Mesodermal cell (in vitro differentiated cells): ENCODE data around the gene MYH7. TPM values are rescaled to one million over a fixed set of nuclear protein-coding genes. Genes with fewer than 3 reads are reported as not detected.

ENCODE experiments used
- H3K27ac ChIP-seq: 2 replicates; pipeline ENCODE4 v1.7.0; 2013; ENCODE audit warnings: mild to moderate bottlenecking, low read depth, low read length, moderate library complexity; ENCODE audit not compliant: severe bottlenecking
- H3K36me3 ChIP-seq: 2 replicates; pipeline ENCODE4 v1.7.1; 2013; ENCODE audit warnings: mild to moderate bottlenecking, low read length, moderate library complexity; ENCODE audit not compliant: control insufficient read depth, insufficient read depth
- H3K4me1 ChIP-seq: one replicate; pipeline ENCODE4 v1.7.1; 2013; ENCODE audit warnings: mild to moderate bottlenecking, low read length; ENCODE audit not compliant: insufficient read depth, control insufficient read depth, poor library complexity, severe bottlenecking
- H3K4me3 ChIP-seq: 2 replicates; pipeline ENCODE4 v1.7.0; 2013; ENCODE audit warnings: low read length, control low read depth, mild to moderate bottlenecking; ENCODE audit not compliant: insufficient read depth, poor library complexity, severe bottlenecking; ENCODE audit errors: extremely low read depth
- H3K9me3 ChIP-seq: 2 replicates; pipeline ENCODE4 v1.7.1; 2013; ENCODE audit warnings: mild to moderate bottlenecking, low read length, moderate library complexity; ENCODE audit not compliant: control insufficient read depth
- WGBS, 2 experiments: methylation state at CpG; one replicate each; pipeline ENCODE4 v1.1.5; 2013; ENCODE audit warnings: missing lambda C conversion rate in 2 of 2; ENCODE audit not compliant: insufficient coverage in 2 of 2; 5-methylcytosine and 5-hydroxymethylcytosine counted together
- polyA plus RNA-seq, 2 experiments: library from polyadenylated mRNA; stranded (reverse); fragments of 50-300 nt; gene quantifications; one replicate each; pipeline ENCODE4 v1.2.3, GENCODE V29; 2013

Gene MYH7
- 0.15 TPM for polyA plus RNA-seq (2013, experiment 1 of 2)
- 0.25 TPM for polyA plus RNA-seq (2013, experiment 2 of 2)

- H3K4me3 ChIP-seq: no peak within 1 kb of the TSS
- H3K4me1 ChIP-seq: peaks cover 22% of the 10 kb centered on the region
- peak within 1 kb of the TSS; percentile 68 for H3K27ac ChIP-seq
- no peaks in the 10 kb centered on the region for H3K36me3 ChIP-seq
- H3K9me3 ChIP-seq: no peaks in the 10 kb centered on the region
- 66 to 73% methylated on average over 4 of the region's 10 CpGs for WGBS, 2 experiments
Measured at GRCh38 chr14:23435543-23436326, at the start of gene MYH7. MYH7 (minus strand) TSS chr14:23435660; CDS start chr14:23433732, 1,928 bp downstream.

- Histone ChIP-seq H3K27ac (peak overlapping the region; percentile 36), H3K36me3 (peaks cover 26% of the 10 kb centered on the region), H3K4me3 (no peak overlapping the region), H3K4me1 (peaks cover 7% of the 10 kb centered on the region), H3K9me3 (no peaks in the 10 kb centered on the region)
- WGBS, 2 experiments: 24 to 25% methylated on average over 8 of the region's 9 CpGs
Measured at GRCh38 chr14:23483236-23483854, 47.9 kb upstream of the MYH7 start.

GRCh38 chr14:23482823-23483148, 47.3 kb upstream of the MYH7 start:
- Histone ChIP-seq H3K9me3 (no peaks in the 10 kb centered on the region), H3K4me3 (no peak overlapping the region), H3K36me3 (peaks cover 30% of the 10 kb centered on the region), H3K27ac (peak overlapping the region; percentile 36), H3K4me1 (peaks cover 7% of the 10 kb centered on the region)

GRCh38 chr14:23481979-23482822, 46.7 kb upstream of the MYH7 start:
- H3K36me3 ChIP-seq: peaks cover 35% of the 10 kb centered on the region
- no peak overlapping the region for H3K27ac ChIP-seq
- no peak overlapping the region for H3K4me3 ChIP-seq
- peaks cover 7% of the 10 kb centered on the region for H3K4me1 ChIP-seq
- WGBS, 2 experiments: 14 to 34% methylated on average over 1 to 3 of the region's 7 CpGs
- H3K9me3 ChIP-seq: no peaks in the 10 kb centered on the region

GRCh38 chr14:23481362-23481970, 46.0 kb upstream of the MYH7 start:
- WGBS, 2 experiments: 50 to 64% methylated on average over 3 of the region's 3 CpGs
- H3K4me1 ChIP-seq: peaks cover 7% of the 10 kb centered on the region
- H3K27ac ChIP-seq: no peak overlapping the region
- H3K4me3 ChIP-seq: no peak overlapping the region
- H3K36me3 ChIP-seq: peaks cover 43% of the 10 kb centered on the region
- no peaks in the 10 kb centered on the region for H3K9me3 ChIP-seq

GRCh38 chr14:23478109-23478759, 42.8 kb upstream of the MYH7 start:
- H3K27ac ChIP-seq: no peak overlapping the region
- H3K4me3 ChIP-seq: no peak overlapping the region
- WGBS, 2 experiments: no CpG with 5 or more reads among the region's 5 CpGs
- H3K4me1 ChIP-seq: peaks cover 7% of the 10 kb centered on the region
- H3K9me3 ChIP-seq: no peaks in the 10 kb centered on the region
- H3K36me3 ChIP-seq: peaks cover 72% of the 10 kb centered on the region

- no peak overlapping the region for H3K4me3 ChIP-seq
- WGBS, 2 experiments: 100% methylated on average over 1 of the region's 1 CpG; no CpG with 5 or more reads in 1 of the 2 experiments
- peaks cover 54% of the 10 kb centered on the region for H3K36me3 ChIP-seq
- H3K9me3 ChIP-seq: peaks cover 5% of the 10 kb centered on the region
- H3K4me1 ChIP-seq: peaks cover 4% of the 10 kb centered on the region
- no peak overlapping the region for H3K27ac ChIP-seq
Measured at GRCh38 chr14:23470947-23471346, 35.5 kb upstream of the MYH7 start.

GRCh38 chr14:23469906-23470403, 34.5 kb upstream of the MYH7 start:
- WGBS, 2 experiments: 0 to 40% methylated on average over 1 to 3 of the region's 11 CpGs
- Histone ChIP-seq H3K4me1 (peaks cover 4% of the 10 kb centered on the region), H3K4me3 (peak overlapping the region; percentile 79), H3K36me3 (peaks cover 44% of the 10 kb centered on the region), H3K9me3 (peaks cover 5% of the 10 kb centered on the region), H3K27ac (peak overlapping the region; percentile 74)

- H3K27ac ChIP-seq: peak within 1 kb of the TSS; percentile 74
Measured at GRCh38 chr14:23469127-23469905, 33.9 kb upstream of the MYH7 start, which contains the start of gene NGDN. NGDN (plus strand) TSS chr14:23469703; CDS start chr14:23469716, 13 bp downstream.

More at GRCh38 chr14:23469127-23469905, 33.9 kb upstream of the MYH7 start, which contains the start of gene NGDN:
- H3K36me3 ChIP-seq: peaks cover 38% of the 10 kb centered on the region
- 8% methylated on average over 30 to 32 of the region's 41 CpGs for WGBS, 2 experiments
- H3K4me3 ChIP-seq: peak within 1 kb of the TSS; percentile 79
- H3K4me1 ChIP-seq: peaks cover 4% of the 10 kb centered on the region
- H3K9me3 ChIP-seq: peaks cover 5% of the 10 kb centered on the region
